RKO (cell line): Measurements from ENCODE around the gene HARS1.
"Not testable (repeated sequence)": the region's sequence is repeated elsewhere in the genome, so short reads cannot be mapped to it uniquely, and the experiment has no call there.

Experiments
- DNase-seq: peaks from one replicate; pipeline ENCODE4 v3.0.0-alpha.2; 2016; ENCODE audit warnings: low spot score

Gene HARS1

DNA sequence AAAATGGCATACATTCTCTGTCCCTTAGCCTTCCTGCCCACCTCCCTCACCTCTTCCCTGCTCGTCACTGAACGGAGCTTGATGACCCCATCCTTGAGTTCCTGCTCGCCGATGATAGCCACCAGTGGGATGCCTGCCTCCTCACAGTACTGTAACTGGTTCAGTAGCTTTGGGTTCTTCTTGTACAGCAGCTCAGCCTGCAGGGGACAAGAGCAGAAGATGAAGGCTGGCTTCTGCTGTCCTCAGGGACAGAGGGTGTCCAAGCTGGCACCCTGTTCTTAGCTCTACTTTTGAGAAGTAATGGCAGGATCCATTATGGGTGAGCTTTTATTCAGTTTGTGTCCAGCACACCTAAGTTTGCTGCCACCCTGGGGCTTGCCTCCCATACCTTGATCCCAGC is 16.5 kb downstream of the HARS1 start:
- DNase-seq = no peak

DNA sequence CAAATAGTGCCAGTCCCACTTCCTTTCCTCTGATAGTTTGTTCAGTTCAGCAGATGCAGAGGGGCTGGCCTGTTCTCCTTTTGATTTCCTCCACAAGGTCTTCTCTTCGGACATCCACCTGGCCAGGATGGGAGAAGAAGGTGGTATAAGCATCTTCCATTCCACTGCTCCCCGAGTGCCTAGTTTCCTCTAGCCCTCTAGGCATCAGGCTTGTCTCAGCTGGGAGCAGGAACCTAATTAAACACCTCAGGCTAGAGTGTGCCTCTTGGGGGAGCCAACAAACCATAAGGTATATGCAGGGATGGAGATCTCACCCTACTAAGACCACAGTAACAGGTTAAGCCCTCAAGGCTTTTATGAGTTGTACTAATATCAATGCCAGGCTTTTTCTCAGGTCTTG is 17.0 kb downstream of the HARS1 start:
- no peak for DNase-seq

DNA sequence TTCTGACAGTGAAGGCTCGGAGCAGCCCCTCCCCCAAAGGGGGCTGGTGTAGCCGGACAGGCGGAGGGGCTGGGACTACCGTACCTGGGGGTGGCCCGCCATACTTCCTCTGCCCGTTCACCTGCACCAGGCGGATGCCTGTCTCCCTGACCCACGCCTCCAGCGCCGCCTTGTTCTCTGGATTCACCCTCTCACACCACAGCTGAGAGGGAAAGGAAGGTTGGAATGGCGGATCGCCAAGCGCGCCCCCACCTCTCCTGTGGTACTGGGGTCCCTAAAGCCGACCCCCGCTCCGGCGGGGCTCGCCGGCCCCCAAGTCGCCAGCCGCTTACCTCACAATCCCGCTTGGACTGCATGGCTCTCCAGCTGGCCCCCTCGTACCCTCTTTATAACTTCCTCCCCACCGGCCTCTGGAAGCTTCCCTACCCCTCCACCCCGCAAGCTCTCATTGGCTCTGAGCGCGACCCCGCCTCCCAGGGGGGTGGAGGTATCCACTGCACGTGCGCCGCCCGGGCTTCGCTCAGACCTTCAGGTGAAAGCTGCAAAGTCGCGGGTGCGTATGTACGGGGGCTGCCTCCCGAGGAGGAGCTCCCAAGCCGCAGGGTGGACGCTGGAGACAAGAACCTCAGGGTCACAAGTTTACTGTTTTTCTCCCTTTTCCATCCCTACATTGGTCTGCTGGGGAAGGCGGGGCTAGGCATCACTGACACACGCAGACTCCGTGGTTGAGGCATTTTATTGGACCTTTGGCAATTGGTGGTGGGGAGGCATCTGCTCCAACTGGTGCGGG is 17.8 kb downstream of the HARS1 start, which contains the start of gene DND1:
Gene DND1, minus strand, starts transcription at position 390 of the 790 bp plus-strand sequence. Its CDS starts 34 bp downstream, at position 356.
- no peak for DNase-seq

DNA sequence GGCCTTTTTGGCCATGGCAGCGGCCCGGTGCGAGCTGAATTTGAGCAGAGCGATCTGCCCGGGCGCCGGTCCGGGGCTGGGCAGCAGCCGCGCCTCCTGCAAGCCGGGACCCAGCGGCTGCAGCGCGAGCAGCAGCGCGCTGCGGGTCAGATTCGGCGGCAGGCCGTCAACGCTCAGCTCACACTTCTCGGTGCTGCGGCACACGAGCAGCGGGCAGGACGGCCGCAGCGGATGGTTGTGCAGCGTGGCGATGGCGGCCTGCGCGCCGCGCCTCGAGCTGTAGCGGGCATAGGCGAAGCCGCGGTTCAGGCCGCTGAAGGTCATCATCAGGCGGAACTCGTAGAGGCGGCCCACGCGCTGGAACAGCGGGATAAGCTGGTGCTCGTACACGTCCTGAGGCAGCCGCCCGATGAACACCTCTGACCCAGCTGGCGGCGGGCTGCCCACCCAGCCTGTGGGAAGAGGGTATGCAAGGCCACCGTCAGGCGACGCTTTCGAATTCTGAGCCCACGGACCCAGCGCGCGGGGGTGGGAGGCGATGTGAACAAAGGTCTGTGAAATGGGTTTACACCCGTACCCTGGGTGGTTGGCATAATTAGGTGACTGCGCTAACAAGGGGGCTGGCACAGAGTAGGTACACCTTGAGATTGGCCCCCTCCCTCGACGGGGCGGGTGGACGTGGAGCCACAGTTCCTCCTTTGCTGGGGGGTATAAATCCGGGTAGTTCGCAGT is 18.5 kb downstream of the HARS1 start:
- DNase-seq = no peak

DNA sequence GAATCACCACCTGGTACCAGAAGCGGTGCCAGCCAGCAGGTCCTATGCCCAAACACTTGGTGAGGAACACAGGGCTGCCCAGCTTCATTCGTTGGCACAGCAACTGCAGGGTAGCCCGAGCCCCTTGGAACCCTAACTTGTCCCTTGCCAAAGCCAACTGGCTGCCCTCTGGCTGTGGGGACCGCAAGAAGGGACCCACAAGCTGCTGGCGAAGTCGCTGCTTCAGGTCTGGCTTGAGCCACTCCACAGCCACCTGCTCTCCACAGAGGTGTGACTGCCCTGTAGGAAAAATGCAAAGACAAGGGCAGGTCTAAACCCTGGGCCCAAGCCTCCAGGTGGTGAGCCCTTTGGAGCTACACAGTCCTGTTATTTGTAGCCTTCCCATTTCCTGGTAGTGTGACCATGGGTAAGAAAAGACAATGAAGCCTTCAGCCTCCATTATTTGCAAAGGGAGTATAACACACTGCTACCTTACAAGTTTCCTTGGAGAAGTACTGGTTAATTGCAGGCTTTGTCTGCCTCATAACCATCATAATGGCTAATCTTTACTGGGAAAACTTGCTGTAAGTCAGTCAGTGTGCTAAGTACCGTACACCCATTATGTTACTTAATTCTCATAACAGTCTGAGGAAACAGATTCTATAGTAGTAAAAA is 19.6 kb downstream of the HARS1 start:
- DNase-seq = no peak

DNA sequence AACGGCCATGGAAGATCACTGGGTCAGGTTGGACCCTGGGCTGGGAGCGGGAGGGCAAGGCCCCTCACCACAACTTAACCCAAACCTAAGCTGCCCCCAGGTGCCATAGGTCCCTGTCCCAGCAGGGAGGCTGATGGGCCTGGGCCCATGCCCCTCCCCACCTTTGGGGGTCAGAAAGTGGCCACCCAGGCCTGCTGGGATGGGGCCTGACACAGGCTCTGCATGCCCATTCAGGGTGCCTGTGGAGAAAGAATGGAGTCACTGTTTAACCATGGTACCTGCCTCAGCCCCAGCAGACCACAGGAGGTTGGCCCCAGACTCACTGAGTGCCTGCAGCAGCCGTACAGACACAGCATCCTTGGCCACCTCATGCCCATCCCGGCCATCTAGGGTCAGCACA is 20.1 kb downstream of the HARS1 start:
- not testable (repeated sequence) for DNase-seq

DNA sequence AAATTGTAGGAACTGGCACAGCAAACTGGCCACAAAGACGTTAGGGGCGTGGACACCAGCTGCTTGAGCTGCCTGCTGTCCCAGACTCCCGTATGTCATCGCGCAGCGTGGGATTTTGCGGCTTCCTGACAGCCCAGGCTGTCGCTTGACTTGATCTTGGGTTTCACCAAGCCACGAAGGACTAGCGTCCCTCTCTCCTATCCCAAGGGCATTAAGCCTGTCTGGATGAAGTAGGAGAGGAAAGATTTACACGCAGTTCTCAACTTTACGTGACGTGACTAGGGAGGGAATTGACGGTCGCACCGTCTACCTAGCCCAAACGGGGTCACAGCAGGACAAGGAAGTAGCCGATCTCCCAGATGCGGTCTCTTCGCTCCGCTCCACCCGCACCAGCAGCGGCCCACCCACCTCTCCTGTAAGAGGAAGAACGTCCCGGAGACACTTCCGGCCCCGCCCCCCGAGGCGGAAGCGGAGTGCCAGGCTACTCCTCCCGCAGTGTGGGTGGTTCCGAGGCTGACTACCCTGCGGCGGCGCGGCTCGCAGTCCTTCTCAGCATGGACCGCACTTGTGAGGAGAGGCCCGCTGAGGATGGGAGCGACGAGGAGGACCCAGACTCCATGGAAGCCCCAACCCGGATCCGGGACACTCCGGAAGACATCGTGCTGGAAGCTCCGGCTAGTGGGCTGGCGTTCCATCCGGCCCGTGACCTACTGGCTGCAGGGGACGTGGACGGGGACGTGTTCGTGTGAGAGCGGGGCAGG is 26.6 kb downstream of the HARS1 start, which contains the start of gene WDR55:
Gene WDR55, plus strand, starts transcription at position 546 of the 761 bp plus-strand sequence. Its CDS starts 9 bp downstream, at position 555.
- peak; percentile 95 for DNase-seq

DNA sequence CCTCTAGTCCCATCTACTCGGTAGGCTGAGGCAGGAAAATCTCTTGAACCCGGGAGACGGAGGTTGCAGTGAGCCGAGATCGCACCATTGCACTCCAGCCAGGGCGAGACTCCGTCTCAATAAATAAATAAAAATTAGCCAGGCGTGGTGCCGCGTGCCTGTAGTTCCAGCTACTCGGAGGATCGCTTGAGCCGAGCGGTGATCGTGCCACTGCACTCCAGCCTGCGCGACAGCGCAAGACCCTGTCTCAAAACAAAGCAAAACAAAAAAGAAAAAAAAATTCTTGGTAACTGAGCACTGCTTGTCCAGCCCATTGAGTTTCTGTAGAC is 27.2 kb downstream of the HARS1 start:
- DNase-seq = no peak

DNA sequence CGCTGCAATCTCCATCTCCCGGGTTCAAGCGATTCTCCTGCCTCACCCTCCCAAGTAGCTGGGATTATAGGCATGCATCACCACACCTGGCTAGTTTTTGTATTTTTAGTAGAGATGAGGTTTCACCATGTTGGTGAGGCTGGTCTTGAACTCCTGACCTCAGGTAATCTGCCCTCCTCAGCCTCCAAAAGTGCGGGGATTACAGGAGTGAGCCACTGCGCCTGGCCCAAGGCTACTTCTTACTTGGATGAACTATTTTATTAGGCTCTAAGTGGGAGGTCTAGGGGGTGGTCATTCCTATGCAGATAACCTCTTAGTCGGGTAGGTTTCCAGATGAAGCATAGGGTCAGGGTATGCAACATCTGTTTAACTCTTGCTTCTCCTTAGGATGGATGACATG is 30.8 kb downstream of the HARS1 start:
- DNase-seq = not testable (repeated sequence)

DNA sequence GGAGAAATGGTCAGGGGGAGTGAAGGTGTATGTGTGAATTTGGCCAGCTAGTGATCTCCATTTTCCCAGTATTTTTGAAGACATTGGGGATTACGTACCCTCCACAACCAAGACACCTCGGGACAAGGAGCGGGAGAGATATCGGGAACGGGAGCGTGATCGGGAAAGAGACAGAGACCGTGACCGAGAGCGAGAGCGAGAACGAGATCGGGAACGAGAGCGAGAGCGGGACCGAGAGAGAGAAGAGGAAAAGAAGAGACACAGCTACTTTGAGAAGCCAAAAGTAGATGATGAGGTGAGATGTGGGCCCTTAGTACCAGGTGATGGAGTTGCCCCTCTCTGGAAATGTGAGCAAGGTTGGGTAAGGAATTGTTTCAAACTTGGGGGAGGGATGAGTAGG is 32.3 kb downstream of the HARS1 start:
- no peak for DNase-seq

DNA sequence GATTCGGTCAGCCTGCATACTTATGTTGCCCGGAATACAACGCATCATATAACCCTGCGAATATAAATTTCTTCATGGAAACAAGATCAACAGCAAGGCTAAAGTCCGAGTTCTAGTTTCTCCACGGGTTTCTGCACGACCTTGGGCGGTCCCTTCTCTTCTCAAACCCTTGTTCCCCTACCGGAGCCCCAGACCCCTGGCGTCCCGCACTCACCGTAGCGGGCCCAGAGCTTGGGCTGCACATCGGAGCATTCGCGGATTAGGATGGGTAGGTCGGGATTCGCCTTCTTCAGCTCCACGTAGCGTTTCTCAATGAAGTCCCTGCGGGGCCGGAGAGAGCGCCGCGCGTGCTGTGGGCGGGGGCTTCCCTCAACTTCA is 44.1 kb downstream of the HARS1 start:
- no peak for DNase-seq

DNA sequence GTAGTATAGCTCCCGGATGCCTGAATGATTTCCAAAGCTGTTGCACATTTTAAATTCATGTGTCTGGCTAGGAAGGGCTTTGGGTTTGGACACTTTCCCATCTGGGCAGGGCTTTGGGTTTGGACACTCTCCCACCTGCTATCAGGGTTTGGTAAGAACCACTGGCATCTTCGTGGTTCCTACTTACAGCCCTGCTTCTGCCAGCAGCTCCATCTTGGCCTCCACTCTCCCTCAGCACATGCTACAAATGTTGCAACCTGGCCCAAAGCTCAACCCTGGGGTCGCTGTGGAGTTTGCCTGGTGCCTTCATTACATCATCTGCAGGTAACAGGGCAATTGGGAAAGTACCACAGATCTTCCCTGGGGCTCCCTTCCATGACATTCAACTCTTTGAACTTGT is 48.5 kb downstream of the HARS1 start:
- no peak for DNase-seq

DNA sequence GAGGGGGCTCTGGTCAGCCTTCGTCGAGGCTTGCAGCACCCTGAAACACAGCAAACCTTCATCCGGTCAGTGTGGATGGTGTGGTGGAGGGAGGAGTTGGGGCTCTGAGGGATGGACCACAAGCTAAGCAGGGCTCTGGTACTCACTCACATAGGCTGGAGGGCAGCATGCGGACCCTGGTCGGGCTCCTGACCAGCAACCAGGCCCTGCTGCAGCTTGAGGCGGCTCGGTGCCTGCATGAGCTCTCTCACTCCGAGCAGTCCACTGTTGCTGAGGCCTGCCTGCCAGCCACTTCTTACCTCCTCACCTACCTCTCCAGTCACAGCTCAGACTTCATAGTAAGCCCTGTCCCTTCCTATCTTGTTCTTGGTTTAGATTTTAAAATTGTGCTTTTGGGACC is 49.5 kb downstream of the HARS1 start:
- no peak for DNase-seq

DNA sequence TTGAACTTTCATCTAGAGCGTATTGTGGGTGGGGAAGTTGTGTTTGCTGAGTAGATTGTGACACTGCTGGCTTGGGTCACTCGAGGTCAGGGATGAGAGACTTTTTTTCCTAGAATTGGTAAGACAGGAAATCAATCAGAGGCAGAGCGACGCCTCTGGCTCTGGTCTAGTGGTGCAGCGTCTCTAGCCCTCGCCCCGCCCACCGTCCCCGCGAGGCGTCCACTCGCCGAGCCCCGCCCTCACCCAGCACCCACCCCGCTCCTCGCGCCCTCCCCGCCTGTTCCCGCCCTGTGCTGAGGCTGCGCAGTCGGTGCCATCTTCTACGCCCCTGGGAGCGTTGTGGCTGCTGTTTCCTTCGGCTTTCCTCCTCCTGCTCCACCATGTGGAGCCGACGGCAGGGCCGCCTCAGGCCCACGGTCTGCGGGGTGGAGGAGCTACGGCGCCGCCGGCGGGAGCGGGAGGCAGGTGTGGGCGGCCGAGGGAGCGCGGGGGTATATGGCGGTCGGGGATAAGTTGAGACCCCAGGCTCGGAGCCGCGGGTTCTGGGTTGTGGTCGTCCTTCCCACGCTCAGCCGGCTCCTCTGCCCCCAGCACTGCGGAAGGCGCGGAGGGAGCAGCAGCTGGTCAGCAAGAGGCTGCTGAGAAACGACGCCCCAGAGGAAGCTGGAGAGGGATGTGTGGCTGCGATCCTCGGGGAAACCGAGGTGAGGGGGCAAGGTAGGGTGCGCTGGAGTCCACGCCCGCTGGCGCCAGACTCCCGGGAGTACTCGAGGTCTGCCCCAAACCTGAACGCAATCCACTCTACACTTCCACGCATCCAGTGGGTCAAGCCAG is 51.8 kb downstream of the HARS1 start, which contains the start of gene TMCO6:
Gene TMCO6, plus strand, starts transcription at position 304 of the 834 bp plus-strand sequence. Its CDS starts 77 bp downstream, at position 381.
- peak; percentile 95 for DNase-seq

DNA sequence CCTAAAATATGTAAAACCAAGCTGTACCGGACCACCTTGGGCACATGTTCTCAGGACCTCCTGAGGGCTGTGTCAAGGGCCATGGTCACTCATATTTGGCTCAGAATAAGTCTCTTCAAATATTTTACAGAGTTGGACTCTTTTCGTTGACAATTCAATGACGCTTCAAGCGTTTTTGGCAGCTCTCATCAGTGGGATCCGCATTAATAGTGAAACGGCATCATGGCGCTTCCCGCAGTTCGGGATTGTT is 52.3 kb downstream of the HARS1 start:
- not testable (repeated sequence) for DNase-seq

DNA sequence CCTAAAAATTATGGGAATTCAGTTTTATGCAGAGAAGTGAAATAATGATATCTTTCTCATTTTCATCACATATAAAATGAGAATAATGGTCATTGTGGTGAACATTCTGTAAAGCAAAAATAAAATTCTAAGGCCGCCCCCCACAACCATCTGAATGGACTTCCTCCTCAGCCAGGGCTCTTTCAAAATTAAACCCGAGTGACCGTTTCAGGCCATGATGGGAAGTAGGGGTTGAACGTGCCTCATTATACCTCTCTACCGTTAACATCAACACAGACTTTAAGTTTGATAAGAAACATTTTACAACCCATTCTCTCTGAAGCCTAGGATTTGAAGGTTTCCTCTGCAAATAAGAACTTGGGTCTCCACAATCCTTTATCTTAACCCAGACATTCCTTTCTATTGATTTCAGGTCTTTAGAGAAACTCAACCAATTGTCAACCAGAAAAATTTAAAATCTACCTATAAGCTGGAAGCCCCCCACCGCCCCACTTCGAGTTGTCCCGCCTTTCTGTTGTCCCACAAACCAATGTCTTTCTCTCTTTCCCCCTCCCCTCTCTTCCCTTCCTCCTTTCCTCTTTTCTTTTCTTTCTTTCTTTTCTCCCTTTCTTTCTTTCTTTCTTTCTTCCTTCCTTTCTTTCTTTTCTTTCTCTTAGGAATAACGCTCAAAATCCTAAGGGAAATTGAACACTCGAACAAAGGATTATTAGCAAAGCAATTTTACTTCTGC is 53.6 kb downstream of the HARS1 start:
- DNase-seq = no peak

DNA sequence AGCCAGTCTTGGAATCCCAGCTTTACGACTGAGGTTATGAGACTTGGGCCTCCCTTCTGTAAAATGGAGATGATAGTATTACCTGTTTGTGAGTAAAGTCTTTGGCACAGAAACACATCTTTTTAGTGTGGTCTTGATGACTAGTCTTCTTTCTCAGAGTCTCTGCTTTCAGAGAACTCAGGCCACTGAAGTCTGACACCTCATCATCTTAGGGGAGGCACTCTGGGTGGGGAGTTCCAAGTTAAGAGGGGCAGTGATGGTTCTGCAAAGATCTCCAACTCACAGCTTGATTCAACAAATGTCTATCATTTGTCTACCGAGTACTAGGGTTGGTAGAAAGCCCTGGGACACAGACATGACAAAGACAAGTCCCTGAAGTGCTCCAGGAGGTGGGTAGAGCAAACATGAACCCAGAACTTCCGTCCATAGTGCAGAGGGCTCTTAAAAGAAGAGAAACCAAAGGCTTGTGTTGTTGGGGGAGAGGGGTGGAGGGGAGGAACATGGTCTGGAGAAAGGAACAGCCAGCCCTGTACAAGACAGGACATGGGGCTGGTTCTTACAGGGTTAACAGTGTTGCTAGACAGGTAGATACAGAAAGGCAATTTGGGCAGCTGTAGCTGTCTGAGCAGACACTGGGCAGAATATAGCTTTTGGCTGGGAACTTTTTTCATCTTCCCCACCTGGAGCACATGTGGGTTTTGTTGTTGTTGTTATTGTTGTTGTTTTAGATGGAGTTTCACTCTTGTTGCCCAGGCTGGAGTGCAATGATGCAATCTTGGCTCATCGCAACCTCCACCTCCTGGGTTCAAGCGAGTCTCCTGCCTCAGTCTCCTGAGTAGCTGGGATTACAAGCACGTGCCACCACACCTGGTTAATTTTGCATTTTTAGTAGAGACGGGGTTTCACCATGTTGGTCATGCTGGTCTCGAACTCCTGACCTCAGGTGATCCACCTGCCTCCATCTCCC is 55.6 kb downstream of the HARS1 start:
- DNase-seq = no peak

DNA sequence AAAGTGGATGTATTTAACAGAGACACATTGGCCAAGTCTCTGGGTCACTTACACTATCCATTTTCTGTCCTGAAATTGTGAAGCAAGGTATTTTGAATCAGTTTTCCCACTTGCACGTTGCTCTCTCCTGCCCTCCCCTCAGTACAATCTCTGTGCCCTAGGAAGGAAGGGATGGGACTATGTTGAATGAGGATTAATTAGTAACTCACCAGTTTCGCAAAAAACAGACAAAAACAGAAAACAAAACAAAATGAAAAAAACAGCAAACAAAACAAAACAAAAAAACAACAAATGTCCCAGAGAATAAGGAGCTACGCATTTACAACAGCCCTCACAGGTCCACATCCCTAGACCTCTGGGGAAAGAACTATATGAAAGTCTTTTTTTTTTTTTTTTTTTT is 57.1 kb downstream of the HARS1 start:
- DNase-seq = no peak

DNA sequence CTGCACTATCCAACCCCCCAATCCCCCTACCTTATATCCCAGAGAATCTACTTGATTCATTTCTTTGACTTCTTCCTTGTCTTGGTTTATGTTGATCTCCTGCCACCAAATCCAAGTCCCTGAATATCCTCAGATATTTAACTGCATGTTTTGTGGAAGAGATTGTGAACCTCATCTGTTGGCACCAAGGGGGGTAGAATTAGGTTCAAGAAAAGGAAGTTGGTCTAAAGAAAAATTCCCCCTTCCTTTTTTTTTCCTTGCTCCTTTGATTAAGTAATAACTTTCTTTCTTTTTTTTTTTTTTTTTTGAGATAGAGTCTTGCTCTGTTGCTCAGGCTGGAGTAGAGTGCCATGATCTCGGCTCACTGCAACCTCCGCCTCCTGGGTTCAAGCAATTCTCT is 57.7 kb downstream of the HARS1 start:
- no peak for DNase-seq
